ENCODE measurements around the gene RBFOX1. TPM values are rescaled to one million over a fixed set of nuclear protein-coding genes. Genes with fewer than 3 reads are reported as not detected.

Gene RBFOX1
- total and polyA plus RNA-seq, 10 of the 15 experiments (the other 5 are each of a cell fraction or from before 2014, with no cell fraction given): 0.87 TPM; not detected in 9

DNA sequence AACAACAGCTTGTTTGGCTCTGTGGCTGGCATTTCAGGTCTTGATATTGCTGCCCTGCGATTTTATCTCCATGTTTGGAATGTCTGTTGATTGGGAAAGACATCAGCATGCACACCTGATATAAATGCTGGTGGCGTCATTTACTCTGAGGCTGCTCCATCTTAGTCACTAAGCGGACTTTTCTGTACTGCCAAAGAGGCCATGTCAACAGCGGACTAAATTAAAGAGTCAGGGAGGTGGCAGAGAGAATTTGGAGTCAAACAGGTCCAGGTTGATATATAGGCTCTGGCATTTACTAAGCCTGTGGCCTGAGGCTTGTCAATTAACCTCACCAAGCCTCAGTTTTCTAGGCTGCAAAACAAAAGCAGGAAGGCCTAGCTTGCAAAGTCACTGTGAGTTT is 6.2 kb downstream of the RBFOX1 start:
- in situ Hi-C loops (cut with MboI) (no loop called here), intact Hi-C loops (cut with micrococcal nuclease; ENCODE audit: unreplicated experiment) (no loop called here)
- Histone ChIP-seq H4K20me1 (ENCODE audit: control insufficient read depth, insufficient read depth) (no peaks in the 10 kb centered on the region), H3K4me3 (no peak overlapping the region), H3K9me3 (replicated peaks; ENCODE audit: control insufficient read depth, insufficient read depth, low read length) (no peaks in the 10 kb centered on the region; the same call in 1 of the 3 replicates), H2AFZ (ENCODE audit: control insufficient read depth, low read depth, low read length) (no peak overlapping the region), H3K9ac (ENCODE audit: control insufficient read depth, insufficient read depth, low read length) (no peak overlapping the region), H3K36me3 (ENCODE audit: control insufficient read depth in 2 of 2, insufficient read depth in 2 of 2, low read length in 1 of 2) (no peaks in the 10 kb centered on the region), H3K4me2 (ENCODE audit: control insufficient read depth, insufficient read depth) (no peak overlapping the region), H3K79me2 (ENCODE audit: control insufficient read depth, insufficient read depth, low read length) (no peaks in the 10 kb centered on the region), H3K27ac (ENCODE audit: control insufficient read depth, insufficient read depth) (no peak overlapping the region), H3K27me3 (replicated peaks in 1 of 2; ENCODE audit: control insufficient read depth in 2 of 2, insufficient read depth in 2 of 2, low read length in 1 of 2) (no peaks in the 10 kb centered on the region), H3K4me1 (ENCODE audit: control insufficient read depth, insufficient read depth, low read length) (no peaks in the 10 kb centered on the region)
- ChIA-PET CTCF (no interaction called here), POLR2A (no interaction called here), SMC1A (ENCODE audit: uncharacterized antibody, unreplicated experiment) (no interaction called here), RAD21 (ENCODE audit: unreplicated experiment) (no interaction called here)
- DNase-seq (ENCODE audit: low read depth, low spot score) (no peak), ATAC-seq (no peak), FAIRE-seq (no peak)
- TF ChIP-seq YBX1 (IDR thresholded peaks at IDR 0.05) (no peak), NR2C2 (IDR thresholded peaks at IDR 0.05; ENCODE audit: borderline replicate concordance, control insufficient read depth, insufficient read length, low read depth) (no peak), TARDBP (IDR thresholded peaks at IDR 0.05; ENCODE audit: borderline replicate concordance) (no peak), IRF4 (IDR thresholded peaks at IDR 0.05; ENCODE audit: low read depth, low read length) (no peak), SPI1 (IDR thresholded peaks at IDR 0.05; ENCODE audit: borderline replicate concordance, insufficient read depth, low read depth, low read length) (no peak)
- TF ChIP-seq, protein P1, sequence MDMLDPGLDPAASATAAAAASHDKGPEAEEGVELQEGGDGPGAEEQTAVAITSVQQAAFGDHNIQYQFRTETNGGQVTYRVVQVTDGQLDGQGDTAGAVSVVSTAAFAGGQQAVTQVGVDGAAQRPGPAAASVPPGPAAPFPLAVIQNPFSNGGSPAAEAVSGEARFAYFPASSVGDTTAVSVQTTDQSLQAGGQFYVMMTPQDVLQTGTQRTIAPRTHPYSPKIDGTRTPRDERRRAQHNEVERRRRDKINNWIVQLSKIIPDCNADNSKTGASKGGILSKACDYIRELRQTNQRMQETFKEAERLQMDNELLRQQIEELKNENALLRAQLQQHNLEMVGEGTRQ (IDR thresholded peaks at IDR 0.05; ENCODE audit: borderline replicate concordance, low read depth, low read length): no peak
- TF ChIP-seq, protein P2, sequence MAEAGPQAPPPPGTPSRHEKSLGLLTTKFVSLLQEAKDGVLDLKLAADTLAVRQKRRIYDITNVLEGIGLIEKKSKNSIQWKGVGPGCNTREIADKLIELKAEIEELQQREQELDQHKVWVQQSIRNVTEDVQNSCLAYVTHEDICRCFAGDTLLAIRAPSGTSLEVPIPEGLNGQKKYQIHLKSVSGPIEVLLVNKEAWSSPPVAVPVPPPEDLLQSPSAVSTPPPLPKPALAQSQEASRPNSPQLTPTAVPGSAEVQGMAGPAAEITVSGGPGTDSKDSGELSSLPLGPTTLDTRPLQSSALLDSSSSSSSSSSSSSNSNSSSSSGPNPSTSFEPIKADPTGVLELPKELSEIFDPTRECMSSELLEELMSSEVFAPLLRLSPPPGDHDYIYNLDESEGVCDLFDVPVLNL (IDR thresholded peaks at IDR 0.05; ENCODE audit: low read depth, low read length): no peak
- TF ChIP-seq, protein P3, sequence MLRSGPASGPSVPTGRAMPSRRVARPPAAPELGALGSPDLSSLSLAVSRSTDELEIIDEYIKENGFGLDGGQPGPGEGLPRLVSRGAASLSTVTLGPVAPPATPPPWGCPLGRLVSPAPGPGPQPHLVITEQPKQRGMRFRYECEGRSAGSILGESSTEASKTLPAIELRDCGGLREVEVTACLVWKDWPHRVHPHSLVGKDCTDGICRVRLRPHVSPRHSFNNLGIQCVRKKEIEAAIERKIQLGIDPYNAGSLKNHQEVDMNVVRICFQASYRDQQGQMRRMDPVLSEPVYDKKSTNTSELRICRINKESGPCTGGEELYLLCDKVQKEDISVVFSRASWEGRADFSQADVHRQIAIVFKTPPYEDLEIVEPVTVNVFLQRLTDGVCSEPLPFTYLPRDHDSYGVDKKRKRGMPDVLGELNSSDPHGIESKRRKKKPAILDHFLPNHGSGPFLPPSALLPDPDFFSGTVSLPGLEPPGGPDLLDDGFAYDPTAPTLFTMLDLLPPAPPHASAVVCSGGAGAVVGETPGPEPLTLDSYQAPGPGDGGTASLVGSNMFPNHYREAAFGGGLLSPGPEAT (IDR thresholded peaks at IDR 0.05; ENCODE audit: low read depth): no peak
- TF ChIP-seq, protein P4, sequence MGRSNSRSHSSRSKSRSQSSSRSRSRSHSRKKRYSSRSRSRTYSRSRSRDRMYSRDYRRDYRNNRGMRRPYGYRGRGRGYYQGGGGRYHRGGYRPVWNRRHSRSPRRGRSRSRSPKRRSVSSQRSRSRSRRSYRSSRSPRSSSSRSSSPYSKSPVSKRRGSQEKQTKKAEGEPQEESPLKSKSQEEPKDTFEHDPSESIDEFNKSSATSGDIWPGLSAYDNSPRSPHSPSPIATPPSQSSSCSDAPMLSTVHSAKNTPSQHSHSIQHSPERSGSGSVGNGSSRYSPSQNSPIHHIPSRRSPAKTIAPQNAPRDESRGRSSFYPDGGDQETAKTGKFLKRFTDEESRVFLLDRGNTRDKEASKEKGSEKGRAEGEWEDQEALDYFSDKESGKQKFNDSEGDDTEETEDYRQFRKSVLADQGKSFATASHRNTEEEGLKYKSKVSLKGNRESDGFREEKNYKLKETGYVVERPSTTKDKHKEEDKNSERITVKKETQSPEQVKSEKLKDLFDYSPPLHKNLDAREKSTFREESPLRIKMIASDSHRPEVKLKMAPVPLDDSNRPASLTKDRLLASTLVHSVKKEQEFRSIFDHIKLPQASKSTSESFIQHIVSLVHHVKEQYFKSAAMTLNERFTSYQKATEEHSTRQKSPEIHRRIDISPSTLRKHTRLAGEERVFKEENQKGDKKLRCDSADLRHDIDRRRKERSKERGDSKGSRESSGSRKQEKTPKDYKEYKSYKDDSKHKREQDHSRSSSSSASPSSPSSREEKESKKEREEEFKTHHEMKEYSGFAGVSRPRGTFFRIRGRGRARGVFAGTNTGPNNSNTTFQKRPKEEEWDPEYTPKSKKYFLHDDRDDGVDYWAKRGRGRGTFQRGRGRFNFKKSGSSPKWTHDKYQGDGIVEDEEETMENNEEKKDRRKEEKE (IDR thresholded peaks at IDR 0.05): no peak
- TF ChIP-seq, protein P5, sequence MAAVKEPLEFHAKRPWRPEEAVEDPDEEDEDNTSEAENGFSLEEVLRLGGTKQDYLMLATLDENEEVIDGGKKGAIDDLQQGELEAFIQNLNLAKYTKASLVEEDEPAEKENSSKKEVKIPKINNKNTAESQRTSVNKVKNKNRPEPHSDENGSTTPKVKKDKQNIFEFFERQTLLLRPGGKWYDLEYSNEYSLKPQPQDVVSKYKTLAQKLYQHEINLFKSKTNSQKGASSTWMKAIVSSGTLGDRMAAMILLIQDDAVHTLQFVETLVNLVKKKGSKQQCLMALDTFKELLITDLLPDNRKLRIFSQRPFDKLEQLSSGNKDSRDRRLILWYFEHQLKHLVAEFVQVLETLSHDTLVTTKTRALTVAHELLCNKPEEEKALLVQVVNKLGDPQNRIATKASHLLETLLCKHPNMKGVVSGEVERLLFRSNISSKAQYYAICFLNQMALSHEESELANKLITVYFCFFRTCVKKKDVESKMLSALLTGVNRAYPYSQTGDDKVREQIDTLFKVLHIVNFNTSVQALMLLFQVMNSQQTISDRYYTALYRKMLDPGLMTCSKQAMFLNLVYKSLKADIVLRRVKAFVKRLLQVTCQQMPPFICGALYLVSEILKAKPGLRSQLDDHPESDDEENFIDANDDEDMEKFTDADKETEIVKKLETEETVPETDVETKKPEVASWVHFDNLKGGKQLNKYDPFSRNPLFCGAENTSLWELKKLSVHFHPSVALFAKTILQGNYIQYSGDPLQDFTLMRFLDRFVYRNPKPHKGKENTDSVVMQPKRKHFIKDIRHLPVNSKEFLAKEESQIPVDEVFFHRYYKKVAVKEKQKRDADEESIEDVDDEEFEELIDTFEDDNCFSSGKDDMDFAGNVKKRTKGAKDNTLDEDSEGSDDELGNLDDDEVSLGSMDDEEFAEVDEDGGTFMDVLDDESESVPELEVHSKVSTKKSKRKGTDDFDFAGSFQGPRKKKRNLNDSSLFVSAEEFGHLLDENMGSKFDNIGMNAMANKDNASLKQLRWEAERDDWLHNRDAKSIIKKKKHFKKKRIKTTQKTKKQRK (IDR thresholded peaks at IDR 0.05; ENCODE audit: low read depth, low read length): no peak
- no TSS peak for BruUV-seq (replicated peaks)
- 12% methylated on average over 4 of the region's 4 CpGs for WGBS (ENCODE audit: insufficient coverage, insufficient replicate concordance, low lambda C conversion rate, missing lambda C conversion rate)

Measured in GM12878 (cell line).